CD4-positive, alpha-beta memory T cell (primary cell): ENCODE measurements around the gene S100A10. TPM values are rescaled to one million over a fixed set of nuclear protein-coding genes. Genes with fewer than 3 reads are reported as not detected.

ENCODE experiments used
- CTCF ChIA-PET: fragments of 350-600 bp; sonication (Branson Sonifier 250); formaldehyde crosslinking; loops from one replicate; lab custom pipeline; 2021; ENCODE audit warnings: inconsistent platforms; ENCODE audit not compliant: partially characterized antibody; lab: Charles Lee
- POLR2A ChIA-PET: fragments of 350-600 bp; sonication (Branson Sonifier 250); formaldehyde crosslinking; loops from one replicate; lab custom pipeline; 2021; ENCODE audit not compliant: partially characterized antibody; lab: Charles Lee
- DNase-seq, 5 donors: peaks; one replicate each; pipeline versions ENCODE4 v3.0.0 to v3.0.0-alpha.2; 2020 to 2022; ENCODE audit warnings: mixed read lengths in 1 of 5
- H3K27ac ChIP-seq: one replicate; pipeline ENCODE4 v1.7.0; 2013; ENCODE audit warnings: low read depth, low read length
- H3K27me3 ChIP-seq: 2 replicates; pipeline ENCODE4 v1.7.0; 2013; ENCODE audit warnings: mild to moderate bottlenecking, low read length, moderate library complexity; ENCODE audit not compliant: insufficient read depth
- H3K36me3 ChIP-seq: 2 replicates; pipeline ENCODE4 v1.7.0; 2013; ENCODE audit warnings: mild to moderate bottlenecking, low read length, moderate library complexity; ENCODE audit not compliant: insufficient read depth
- H3K4me1 ChIP-seq: 2 replicates; pipeline ENCODE4 v1.7.0; 2013; ENCODE audit warnings: mild to moderate bottlenecking, low read length, moderate library complexity; ENCODE audit not compliant: insufficient read depth
- H3K4me3 ChIP-seq, 2 donors: one replicate each; pipeline ENCODE4 v1.7.0; 2013; ENCODE audit warnings: low read length in 2 of 2, mild to moderate bottlenecking in 1 of 2
- H3K9me3 ChIP-seq, 2 donors: one replicate each; pipeline ENCODE4 v1.7.0; 2013; ENCODE audit warnings: low read length in 2 of 2, control low read depth in 1 of 2; ENCODE audit not compliant: control insufficient read depth in 1 of 2
- H3K27ac Mint-ChIP-seq, 7 donors: one replicate each; pipeline ENCODE4 v1.8.0; 2020 to 2021; ENCODE audit warnings: mixed read lengths in 7 of 7, mild to moderate bottlenecking in 6 of 7, inconsistent platforms in 3 of 7, moderate library complexity in 3 of 7
- H3K27me3 Mint-ChIP-seq, 2 donors: one replicate each; pipeline ENCODE4 v1.8.0; 2020 to 2021; ENCODE audit warnings: mixed read lengths in 2 of 2
- H3K36me3 Mint-ChIP-seq, 2 donors: one replicate each; pipeline ENCODE4 v1.8.0; 2020 to 2021; ENCODE audit warnings: mixed read lengths in 2 of 2, inconsistent platforms in 1 of 2, mild to moderate bottlenecking in 1 of 2
- H3K4me1 Mint-ChIP-seq, 4 donors: one replicate each; pipeline ENCODE4 v1.8.0; 2020 to 2021; ENCODE audit warnings: mixed read lengths in 4 of 4, mild to moderate bottlenecking in 1 of 4
- H3K4me3 Mint-ChIP-seq, 8 donors: one replicate each; pipeline ENCODE4 v1.8.0; 2020 to 2021; ENCODE audit warnings: mixed read lengths in 8 of 8, mild to moderate bottlenecking in 7 of 8, moderate library complexity in 6 of 8, inconsistent platforms in 3 of 8
- H3K9me3 Mint-ChIP-seq, 8 donors: one replicate each; pipeline ENCODE4 v1.8.0; 2020 to 2021; ENCODE audit warnings: mixed read lengths in 8 of 8, mild to moderate bottlenecking in 5 of 8, inconsistent platforms in 3 of 8, moderate library complexity in 1 of 8
- intact Hi-C: fragments of 100-400 bp; cut with micrococcal nuclease; formaldehyde crosslinking; loops from one replicate; pipeline ENCODE4 v1.15.1; 2023
- polyA plus RNA-seq, 2 donors: library from polyadenylated mRNA; unstranded; fragments of 300-500 nt; fragmentation: Illumina TruSeq; gene quantifications; one replicate each; pipeline ENCODE4 v1.2.3, GENCODE V29; 2021
- total RNA-seq, 2 experiments: library from RNA; stranded (reverse); gene quantifications; one replicate each; pipeline ENCODE4 v1.2.3, GENCODE V29; 2021

The S100A10 gene
- total and polyA plus RNA-seq, 4 experiments from 2014 or later: 218 to 1,427 (median 543) TPM

GRCh38 chr1:151940541-151940940, 53.1 kb downstream of the S100A10 start:
- Mint-ChIP-seq H3K36me3 (peaks cover 0 to 3% of the 10 kb centered on the region in 2 donors), H3K27me3 (no peaks in the 10 kb centered on the region), H3K27ac (peak overlapping the region; percentile 14 to 95 (median 64)), H3K9me3 (peaks cover 0 to 2% (median 0%) of the 10 kb centered on the region in 8 donors), H3K4me1 (peaks cover 32 to 39% (median 34%) of the 10 kb centered on the region in 4 donors), H3K4me3 (no peak overlapping the region)
- Histone ChIP-seq H3K4me1 (peaks cover 44% of the 10 kb centered on the region), H3K4me3 (no peak overlapping the region), H3K9me3 (no peaks in the 10 kb centered on the region), H3K27ac (no peak overlapping the region), H3K36me3 (no peaks in the 10 kb centered on the region), H3K27me3 (no peaks in the 10 kb centered on the region)
- DNase-seq: no peak
- intact Hi-C loops: loop anchor here (2.0 kb wide), 1 partner anchor 36 kb away; no protein-coding TSS in a partner anchor
- POLR2A ChIA-PET: interaction anchor here (1.2 to 2.4 kb wide), 7 partner anchors 11 to 94 kb away, joined by 3 to 7 read pairs (median 5); partner anchors contain the start of gene S100A10
- CTCF ChIA-PET: interaction anchor here (1.0 to 12.9 kb wide), 3 partner anchors 20 to 58 kb away, joined by 3 to 340 read pairs (median 10); partner anchors contain the start of gene S100A10

- ChIA-PET POLR2A (interaction anchor here (1.8 to 2.4 kb wide), 2 partner anchors 28 to 31 kb away, joined by 6 to 7 read pairs; no protein-coding TSS in a partner anchor), CTCF (interaction anchor here (1.2 to 12.9 kb wide), 4 partner anchors 10 to 59 kb away, joined by 4 to 340 read pairs (median 8); partner anchors contain the start of gene S100A10)
- no peak overlapping the region for H3K27ac ChIP-seq
- no peak for DNase-seq
- H3K36me3 ChIP-seq: no peaks in the 10 kb centered on the region
- no peak overlapping the region for H3K4me3 ChIP-seq
- H3K9me3 ChIP-seq: no peaks in the 10 kb centered on the region
- peak overlapping the region in 1 of 7 donors; percentile 48 for H3K27ac Mint-ChIP-seq
- H3K4me1 ChIP-seq: peaks cover 36% of the 10 kb centered on the region
- peaks cover 0 to 2% (median 0%) of the 10 kb centered on the region in 8 donors for H3K9me3 Mint-ChIP-seq
- intact Hi-C loops: loop anchor here (2.0 kb wide), 1 partner anchor 35 kb away; no protein-coding TSS in a partner anchor
- H3K4me1 Mint-ChIP-seq: peaks cover 25 to 31% (median 26%) of the 10 kb centered on the region in 4 donors
- peaks cover 0 to 4% of the 10 kb centered on the region in 2 donors for H3K27me3 Mint-ChIP-seq
- peaks cover 0 to 3% of the 10 kb centered on the region in 2 donors for H3K36me3 Mint-ChIP-seq
- no peak overlapping the region for H3K4me3 Mint-ChIP-seq
- H3K27me3 ChIP-seq: no peaks in the 10 kb centered on the region
Measured at GRCh38 chr1:151939779-151940178, 53.9 kb downstream of the S100A10 start.

GRCh38 chr1:151939141-151939540, 54.5 kb downstream of the S100A10 start:
- peaks cover 19 to 27% (median 21%) of the 10 kb centered on the region in 4 donors for H3K4me1 Mint-ChIP-seq
- POLR2A ChIA-PET: interaction anchor here (1.8 kb wide), 1 partner anchor 31 kb away, joined by 6 read pairs; no protein-coding TSS in a partner anchor
- Histone ChIP-seq H3K36me3 (no peaks in the 10 kb centered on the region), H3K4me3 (no peak overlapping the region), H3K27ac (no peak overlapping the region), H3K27me3 (no peaks in the 10 kb centered on the region), H3K9me3 (no peaks in the 10 kb centered on the region), H3K4me1 (peaks cover 30% of the 10 kb centered on the region)
- DNase-seq: no peak
- CTCF ChIA-PET: interaction anchor here (1.2 to 12.9 kb wide), 4 partner anchors 9 to 59 kb away, joined by 4 to 340 read pairs (median 8); partner anchors contain the start of gene S100A10
- H3K27ac Mint-ChIP-seq: peak overlapping the region in 1 of 7 donors; percentile 8
- H3K4me3 Mint-ChIP-seq: no peak overlapping the region
- peaks cover 0 to 2% (median 0%) of the 10 kb centered on the region in 8 donors for H3K9me3 Mint-ChIP-seq
- peaks cover 0 to 3% of the 10 kb centered on the region in 2 donors for H3K36me3 Mint-ChIP-seq
- peaks cover 0 to 4% of the 10 kb centered on the region in 2 donors for H3K27me3 Mint-ChIP-seq
- intact Hi-C loops: no loop called here

GRCh38 chr1:151936653-151937052, 57.0 kb downstream of the S100A10 start:
- peak overlapping the region in 2 of 7 donors; percentile 21 to 29 for H3K27ac Mint-ChIP-seq
- Histone ChIP-seq H3K27me3 (no peaks in the 10 kb centered on the region), H3K27ac (no peak overlapping the region), H3K36me3 (no peaks in the 10 kb centered on the region), H3K4me3 (no peak overlapping the region), H3K4me1 (peaks cover 15% of the 10 kb centered on the region), H3K9me3 (no peaks in the 10 kb centered on the region)
- H3K27me3 Mint-ChIP-seq: peaks cover 0 to 4% of the 10 kb centered on the region in 2 donors
- peaks cover 0 to 2% (median 0%) of the 10 kb centered on the region in 8 donors for H3K9me3 Mint-ChIP-seq
- intact Hi-C loops: no loop called here
- POLR2A ChIA-PET: interaction anchor here (1.0 to 1.1 kb wide), 3 partner anchors 8 to 98 kb away, joined by 3 to 6 read pairs (median 4); no protein-coding TSS in a partner anchor
- H3K36me3 Mint-ChIP-seq: peaks cover 0 to 3% of the 10 kb centered on the region in 2 donors
- H3K4me3 Mint-ChIP-seq: no peak overlapping the region
- CTCF ChIA-PET: interaction anchor here (1.1 to 12.9 kb wide), 11 partner anchors 9 to 147 kb away, joined by 3 to 340 read pairs (median 6); partner anchors contain the start of gene S100A10
- H3K4me1 Mint-ChIP-seq: peaks cover 11 to 21% (median 12%) of the 10 kb centered on the region in 4 donors
- no peak for DNase-seq

- no peaks in the 10 kb centered on the region for H3K36me3 ChIP-seq
- no peaks in the 10 kb centered on the region for H3K9me3 ChIP-seq
- peaks cover 9% of the 10 kb centered on the region for H3K4me1 ChIP-seq
- ChIA-PET POLR2A (interaction anchor here (0.6 to 1.1 kb wide), 6 partner anchors 9 to 99 kb away, joined by 3 to 6 read pairs (median 4); no protein-coding TSS in a partner anchor), CTCF (interaction anchor here (0.7 to 12.9 kb wide), 14 partner anchors 8 to 147 kb away, joined by 3 to 340 read pairs (median 4); partner anchors contain the start of gene S100A10)
- Mint-ChIP-seq H3K4me3 (no peak overlapping the region), H3K4me1 (peaks cover 5 to 16% (median 6%) of the 10 kb centered on the region in 4 donors), H3K9me3 (no peaks in the 10 kb centered on the region), H3K27ac (no peak overlapping the region), H3K27me3 (peaks cover 0 to 4% of the 10 kb centered on the region in 2 donors), H3K36me3 (no peaks in the 10 kb centered on the region)
- DNase-seq: no peak
- no peak overlapping the region for H3K27ac ChIP-seq
- no peak overlapping the region for H3K4me3 ChIP-seq
- intact Hi-C loops: no loop called here
- no peaks in the 10 kb centered on the region for H3K27me3 ChIP-seq
Measured at GRCh38 chr1:151935894-151936602, 57.6 kb downstream of the S100A10 start.

GRCh38 chr1:151935154-151935553, 58.5 kb downstream of the S100A10 start:
- ChIA-PET POLR2A (interaction anchor here (1.1 to 1.3 kb wide), 3 partner anchors 10 to 30 kb away, joined by 4 read pairs; no protein-coding TSS in a partner anchor), CTCF (interaction anchor here (0.9 to 12.9 kb wide), 18 partner anchors 9 to 99 kb away, joined by 3 to 340 read pairs (median 4); partner anchors contain the start of genes S100A10 and THEM4)
- Histone ChIP-seq H3K36me3 (no peaks in the 10 kb centered on the region), H3K4me3 (no peak overlapping the region), H3K4me1 (peaks cover under 1% of the 10 kb centered on the region), H3K27ac (no peak overlapping the region), H3K27me3 (no peaks in the 10 kb centered on the region), H3K9me3 (no peaks in the 10 kb centered on the region)
- DNase-seq: no peak
- no peak overlapping the region for H3K27ac Mint-ChIP-seq
- intact Hi-C loops: no loop called here
- H3K4me3 Mint-ChIP-seq: no peak overlapping the region
- H3K27me3 Mint-ChIP-seq: peaks cover 0 to 4% of the 10 kb centered on the region in 2 donors
- peaks cover 4 to 7% (median 4%) of the 10 kb centered on the region in 4 donors for H3K4me1 Mint-ChIP-seq
- no peaks in the 10 kb centered on the region for H3K36me3 Mint-ChIP-seq
- no peaks in the 10 kb centered on the region for H3K9me3 Mint-ChIP-seq
